MM.1S (cell line): Measurements from ENCODE around the gene ZBTB8A.

ENCODE experiments used
- DNase-seq: peaks from one replicate; pipeline ENCODE4 v3.0.0-alpha.2; 2015
- H2AFZ ChIP-seq: fragments of 300-600 bp; sonication (generic); 2 replicates; pipeline ENCODE4 v1.6.0; 2016; ENCODE audit warnings: antibody characterized with exemption, low read length
- H3F3A ChIP-seq: fragments of 300-600 bp; sonication (generic); 2 replicates; pipeline ENCODE4 v1.6.1; 2016; ENCODE audit warnings: mild to moderate bottlenecking, antibody characterized with exemption, low read length, moderate library complexity, mixed read lengths; ENCODE audit not compliant: insufficient read depth
- H3K27ac ChIP-seq: fragments of 300-600 bp; sonication (generic); 2 replicates; pipeline ENCODE4 v1.5.1; 2016; ENCODE audit warnings: mild to moderate bottlenecking, low read length
- H3K27me3 ChIP-seq: fragments of 300-600 bp; sonication (generic); replicated peaks from 2 replicates; pipeline ENCODE4 v1.6.0; 2016; ENCODE audit warnings: low read length; ENCODE audit not compliant: insufficient read depth
- H3K36me3 ChIP-seq: fragments of 300-600 bp; sonication (generic); replicated peaks from 2 replicates; pipeline ENCODE4 v1.6.1; 2016; ENCODE audit warnings: mild to moderate bottlenecking, low read length, mixed read lengths; ENCODE audit not compliant: insufficient read depth
- H3K4me1 ChIP-seq: fragments of 300-600 bp; sonication (generic); 2 replicates; pipeline ENCODE4 v1.6.1; 2016; ENCODE audit warnings: low read length, mixed read lengths
- H3K4me2 ChIP-seq: fragments of 300-600 bp; sonication (generic); 2 replicates; pipeline ENCODE4 v1.6.0; 2016; ENCODE audit warnings: low read depth, low read length
- H3K4me3 ChIP-seq: fragments of 300-600 bp; sonication (generic); 2 replicates; pipeline ENCODE4 v1.5.1; 2016; ENCODE audit warnings: low read length, mixed read lengths
- H3K79me2 ChIP-seq: fragments of 300-600 bp; sonication (generic); 2 replicates; pipeline ENCODE4 v1.6.1; 2016; ENCODE audit warnings: mixed run types, low read length, mixed read lengths
- H3K9ac ChIP-seq: fragments of 300-600 bp; sonication (generic); 2 replicates; pipeline ENCODE4 v1.6.1; 2016; ENCODE audit warnings: low read length, mixed read lengths
- H3K9me2 ChIP-seq: fragments of 300-600 bp; sonication (generic); replicated peaks from 2 replicates; pipeline ENCODE4 v1.6.1; 2016; ENCODE audit warnings: mild to moderate bottlenecking, low read length, mixed read lengths; ENCODE audit not compliant: insufficient read depth
- H3K9me3 ChIP-seq: fragments of 300-600 bp; sonication (generic); replicated peaks from 2 replicates; pipeline ENCODE4 v1.6.1; 2016; ENCODE audit warnings: mild to moderate bottlenecking, low read length, mixed read lengths; ENCODE audit not compliant: insufficient read depth
- H4K20me1 ChIP-seq: fragments of 300-600 bp; sonication (generic); 2 replicates; pipeline ENCODE4 v1.6.1; 2016; ENCODE audit warnings: mild to moderate bottlenecking, low read length, moderate library complexity, mixed read lengths; ENCODE audit not compliant: insufficient read depth
- CTCF ChIP-seq: fragments of 300-600 bp; sonication (generic); IDR thresholded peaks from 2 replicates; pipeline ENCODE4 v1.5.1; 2016; ENCODE audit warnings: antibody characterized with exemption, low read length, mixed read lengths
- EZH2 ChIP-seq: fragments of 300-600 bp; sonication (generic); optimal IDR thresholded peaks from 2 replicates; pipeline ENCODE3; 2017; ENCODE audit warnings: low read depth, mild to moderate bottlenecking, antibody characterized with exemption, low read length, mixed read lengths
- EZH2phosphoT487 ChIP-seq: fragments of 300-600 bp; sonication (generic); IDR thresholded peaks from 2 replicates; pipeline ENCODE4 v1.6.1; 2018; ENCODE audit warnings: antibody characterized with exemption, low read length

Gene ZBTB8A

GRCh38 chr1:32509939-32510338 is 29.3 kb upstream of the ZBTB8A start:
- H3K9me2 ChIP-seq: no peaks in the 10 kb centered on the region
- DNase-seq: no peak
- H3K9me3 ChIP-seq: no peaks in the 10 kb centered on the region
- no peak for TF ChIP-seq EZH2phosphoT487
- no peaks in the 10 kb centered on the region for H3K27me3 ChIP-seq
- H2AFZ ChIP-seq: no peak overlapping the region
- H3K79me2 ChIP-seq: no peaks in the 10 kb centered on the region
- no peaks in the 10 kb centered on the region for H3K4me1 ChIP-seq
- H3K9ac ChIP-seq: no peak overlapping the region
- no peaks in the 10 kb centered on the region for H3K36me3 ChIP-seq
- H3K27ac ChIP-seq: no peak overlapping the region
- H3K4me2 ChIP-seq: no peak overlapping the region
- H3F3A ChIP-seq: no peaks in the 10 kb centered on the region
- H3K4me3 ChIP-seq: no peak overlapping the region
- H4K20me1 ChIP-seq: no peaks in the 10 kb centered on the region

GRCh38 chr1:32516402-32516801 is 22.8 kb upstream of the ZBTB8A start:
- no peaks in the 10 kb centered on the region for H3K9me3 ChIP-seq
- H3K79me2 ChIP-seq: no peaks in the 10 kb centered on the region
- DNase-seq: no peak
- H3K4me2 ChIP-seq: no peak overlapping the region
- H3K4me1 ChIP-seq: no peaks in the 10 kb centered on the region
- H3K9ac ChIP-seq: no peak overlapping the region
- H3K9me2 ChIP-seq: no peaks in the 10 kb centered on the region
- no peak overlapping the region for H3K4me3 ChIP-seq
- no peaks in the 10 kb centered on the region for H3K27me3 ChIP-seq
- H4K20me1 ChIP-seq: no peaks in the 10 kb centered on the region
- H3K36me3 ChIP-seq: no peaks in the 10 kb centered on the region
- H3F3A ChIP-seq: no peaks in the 10 kb centered on the region
- no peak overlapping the region for H2AFZ ChIP-seq
- TF ChIP-seq EZH2: no peak
- TF ChIP-seq EZH2phosphoT487: no peak
- no peak for TF ChIP-seq CTCF
- no peak overlapping the region for H3K27ac ChIP-seq

GRCh38 chr1:32518976-32519375 is 20.3 kb upstream of the ZBTB8A start:
- no peak overlapping the region for H2AFZ ChIP-seq

More at GRCh38 chr1:32518976-32519375, 20.3 kb upstream of the ZBTB8A start:
- no peak overlapping the region for H3K4me3 ChIP-seq
- no peak overlapping the region for H3K9ac ChIP-seq
- H3K36me3 ChIP-seq: no peaks in the 10 kb centered on the region
- H3K9me3 ChIP-seq: no peaks in the 10 kb centered on the region
- H4K20me1 ChIP-seq: no peaks in the 10 kb centered on the region
- H3K4me1 ChIP-seq: no peaks in the 10 kb centered on the region
- no peak for DNase-seq
- no peak overlapping the region for H3K4me2 ChIP-seq
- H3K9me2 ChIP-seq: no peaks in the 10 kb centered on the region
- H3K27me3 ChIP-seq: no peaks in the 10 kb centered on the region
- TF ChIP-seq CTCF (no peak), EZH2 (no peak), EZH2phosphoT487 (no peak)
- H3K79me2 ChIP-seq: no peaks in the 10 kb centered on the region
- H3K27ac ChIP-seq: no peak overlapping the region
- no peaks in the 10 kb centered on the region for H3F3A ChIP-seq
